Cardiac fibroblast (primary cell): ENCODE measurements around the gene NTPCR.
"Not testable (repeated sequence)": the region's sequence is repeated elsewhere in the genome, so short reads cannot be mapped to it uniquely, and the experiment has no call there.

Source experiments
- DNase-seq, 2 donors: peaks; one replicate each; pipeline versions ENCODE4 v3.0.0 to v3.0.0-alpha.2; 2010; ENCODE audit warnings: low read depth in 2 of 2
- H3K4me3 ChIP-seq, 2 donors: replicated peaks in 1 of 2; 1 replicate in 1 of 2; 2 replicates in 1 of 2; pipeline ENCODE4 v1.5.1; 2011; ENCODE audit warnings: low read depth in 2 of 2, low read length in 2 of 2, mild to moderate bottlenecking in 2 of 2, moderate library complexity in 1 of 2
- CTCF ChIP-seq: IDR thresholded peaks from one replicate; pipeline ENCODE4 v1.5.1; 2011; ENCODE audit warnings: low read depth, mild to moderate bottlenecking, low read length, inconsistent platforms

The NTPCR gene

GRCh38 chr1:232925421-232926220 is 24.8 kb upstream of the NTPCR start:
- TF ChIP-seq CTCF = no peak
- H3K4me3 ChIP-seq = no peak overlapping the region
- no peak for DNase-seq

- DNase-seq, H3K4me3 ChIP-seq: not testable (repeated sequence)
These were observed 23.2 kb upstream of the NTPCR start for GRCh38 chr1:232927166-232927565.

GRCh38 chr1:232927830-232928505 is 22.4 kb upstream of the NTPCR start:
- no peak for DNase-seq
- no peak for TF ChIP-seq CTCF
- H3K4me3 ChIP-seq = no peak overlapping the region

- no peak for DNase-seq
- H3K4me3 ChIP-seq = no peak overlapping the region
- TF ChIP-seq CTCF = no peak
These were observed 17.7 kb upstream of the NTPCR start for GRCh38 chr1:232932486-232933425.

- no peak for DNase-seq
- no peak for TF ChIP-seq CTCF
- H3K4me3 ChIP-seq = no peak overlapping the region
These were observed 13.5 kb upstream of the NTPCR start for GRCh38 chr1:232936941-232937340.

- no peak for TF ChIP-seq CTCF
- H3K4me3 ChIP-seq = no peak overlapping the region
- DNase-seq = no peak
These were observed 12.6 kb upstream of the NTPCR start for GRCh38 chr1:232937741-232938375.
